GM18507 (cell line): ENCODE data around the gene CSKMT.

Experiments
- DNase-seq: peaks from one replicate; pipeline ENCODE4 v3.0.0; 2011; ENCODE audit warnings: low read depth; ENCODE audit not compliant: insufficient read length; ENCODE audit errors: extremely low spot score
- FAIRE-seq: peaks from 2 replicates; lab custom pipeline; 2011; peaks lifted over from hg19 to GRCh38; lab: Jason Lieb, UNC

The CSKMT gene

GRCh38 chr11:62712276-62712812 lies 47.2 kb downstream of the CSKMT start:
- FAIRE-seq (no peak), DNase-seq (no peak)

DNA sequence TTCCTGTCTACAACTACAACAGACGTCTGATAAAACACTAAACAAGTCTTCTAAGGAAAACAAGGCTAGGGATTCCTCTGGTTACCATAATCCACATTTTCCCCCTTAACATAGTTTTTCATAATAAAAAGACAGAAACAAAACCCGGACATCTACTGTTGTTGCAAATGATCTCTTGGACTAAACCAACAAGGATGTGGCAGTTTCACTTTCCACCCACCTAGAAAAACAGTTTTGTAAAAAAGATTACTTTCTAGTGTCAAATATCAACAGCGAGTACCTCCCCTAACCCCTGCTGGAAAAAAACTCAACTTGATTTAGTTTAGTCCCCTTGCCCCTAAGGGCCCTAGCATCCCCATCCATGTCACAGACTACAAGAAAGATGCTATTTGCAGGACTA lies 47.7 kb downstream of the CSKMT start:
- FAIRE-seq: no peak

GRCh38 chr11:62713343-62713742 lies 48.2 kb downstream of the CSKMT start:
- DNase-seq (no peak), FAIRE-seq (no peak)

More for the DNA sequence above, 47.7 kb downstream of the CSKMT start:
- DNase-seq: no peak

DNA sequence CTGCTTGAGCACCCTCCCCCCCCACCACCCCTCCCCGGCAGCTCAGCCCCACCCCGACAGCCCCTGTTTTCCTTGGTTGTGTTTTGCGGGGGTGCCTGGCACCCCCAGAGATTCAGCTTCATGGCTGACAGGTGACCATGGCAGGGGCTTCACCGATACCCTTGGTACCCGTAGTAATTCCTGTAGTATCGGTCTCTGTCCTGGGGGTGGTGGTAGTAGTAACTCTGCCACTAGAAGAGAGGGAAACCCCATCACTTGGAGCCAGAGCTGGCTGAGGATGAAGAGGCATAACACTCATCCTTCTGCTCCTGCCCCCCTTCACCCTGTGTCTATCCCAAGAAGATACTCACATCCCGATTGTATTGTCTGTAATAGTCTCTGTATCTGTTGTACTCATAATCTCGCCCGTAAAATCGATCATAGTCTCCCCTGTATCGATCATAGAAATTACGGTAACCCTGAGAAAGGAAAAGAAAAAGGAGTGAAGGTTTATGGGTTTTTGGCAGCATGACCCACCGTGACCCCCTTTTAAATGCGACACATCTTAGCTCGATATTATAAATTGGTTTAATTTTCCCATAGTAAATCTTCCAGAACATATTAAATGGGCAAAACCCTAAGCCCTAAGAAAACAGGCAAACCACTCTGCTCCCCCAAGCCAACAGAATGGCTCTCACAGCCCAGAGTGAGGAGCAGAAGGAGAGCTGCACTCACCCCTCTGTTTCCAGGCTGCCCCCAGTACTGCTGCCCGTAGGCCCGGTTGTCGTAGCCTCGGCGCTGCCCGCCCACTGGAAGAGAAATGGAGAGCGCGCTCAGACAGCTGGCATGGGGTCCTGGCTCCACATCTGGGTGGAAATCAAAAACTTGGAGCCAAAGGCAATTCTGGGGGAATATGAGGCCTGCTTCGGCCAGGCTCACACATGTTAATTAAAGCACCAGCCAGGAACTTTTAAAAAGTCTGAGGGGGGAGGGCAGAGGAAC lies 50.3 kb downstream of the CSKMT start:
- FAIRE-seq: no peak
- no peak for DNase-seq

DNA sequence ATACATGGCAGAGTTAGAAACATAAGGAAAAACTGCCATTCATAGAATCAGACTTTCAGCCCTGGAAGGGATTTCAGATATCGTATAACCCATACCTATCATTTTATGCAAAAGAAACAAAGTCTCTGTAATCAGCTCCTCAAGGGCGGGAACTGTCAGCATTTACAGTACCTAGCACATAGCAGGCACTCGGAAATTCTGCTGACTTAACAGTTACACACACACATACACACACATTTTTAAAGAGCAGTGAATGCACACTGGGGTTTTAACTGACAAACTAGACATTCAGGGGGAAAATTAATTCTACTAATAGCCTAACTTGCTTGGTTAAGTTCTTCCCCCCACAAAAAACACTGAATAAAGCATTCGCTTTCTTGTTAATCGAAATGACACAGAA lies 51.1 kb downstream of the CSKMT start:
- FAIRE-seq (no peak), DNase-seq (no peak)

DNA sequence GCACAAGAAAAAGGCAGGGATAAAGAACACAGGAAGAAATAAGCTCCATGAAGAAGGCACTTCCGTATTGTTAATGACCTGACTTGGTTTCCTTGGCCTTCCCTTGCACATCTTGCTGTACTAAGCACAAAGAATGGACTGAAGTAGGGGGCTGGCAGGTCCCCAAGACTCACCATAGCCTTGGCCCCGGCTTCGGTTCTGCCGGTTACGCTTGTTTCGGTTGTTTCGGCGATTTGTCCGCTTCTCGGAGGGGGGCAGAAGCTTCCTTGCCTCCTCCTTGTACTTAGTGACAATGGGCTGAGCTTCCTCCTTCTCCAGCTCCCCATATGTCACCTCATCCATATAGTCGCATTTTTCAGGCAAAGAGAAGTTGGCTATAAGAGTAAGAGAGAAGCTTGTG lies 51.7 kb downstream of the CSKMT start:
- FAIRE-seq: no peak
- no peak for DNase-seq
